K562 (cell line): ENCODE data around the gene CSNK2A1. TPM values are rescaled to one million over a fixed set of nuclear protein-coding genes. Genes with fewer than 3 reads are reported as not detected.

Experiments used
- ATAC-seq: fragments of 200-7000 bp; cut with Tn5 transposase; 3 replicates; pipeline ENCODE4 v1.9.1; 2020; ENCODE audit warnings: moderate library complexity
- BruUV-seq: library from RNA; stranded (reverse); fragments of 400-500 nt; replicated peaks from 2 replicates; lab custom pipeline; 2021; lab: Mats Ljungman, UMichigan
- CTCF ChIA-PET: fragments of 300-600 bp; formaldehyde crosslinking; extraction: SDS; loops from one replicate; lab custom pipeline; 2021; ENCODE audit warnings: low intra/inter-chr PET ratio; lab: Yijun Ruan, JAX
- POLR2A ChIA-PET: fragments of 300-600, 350-650 bp; sonication (Branson Sonifier 250); formaldehyde crosslinking; extraction: SDS; loops from one replicate; lab custom pipeline; 2021; ENCODE audit warnings: antibody characterized with exemption, inconsistent platforms; lab: Yijun Ruan, JAX
- DNase-seq, 4 experiments: peaks; one replicate each; pipeline versions ENCODE4 v3.0.0 to v3.0.0-alpha.2; 2011 to 2018; ENCODE audit warnings: low spot score in 3 of 4, mixed read lengths in 3 of 4; ENCODE audit errors: extremely low read depth in 1 of 4
- FAIRE-seq: peaks from 2 replicates; lab custom pipeline; 2011; peaks lifted over from hg19 to GRCh38; lab: Jason Lieb, UNC
- H2AFZ ChIP-seq: 2 replicates; pipeline ENCODE4 v1.6.0; 2011; ENCODE audit warnings: low read depth, low read length, control low read depth, inconsistent platforms
- H3K27ac ChIP-seq: fragments of 200-600 bp; 3 replicates; pipeline ENCODE4 v1.8.0; 2011; ENCODE audit warnings: low read depth, mild to moderate bottlenecking, control low read depth, inconsistent platforms, low read length, moderate library complexity, mixed read lengths; ENCODE audit errors: extremely low read depth
- H3K27me3 ChIP-seq, 2 experiments: fragments of 300-600 bp in 1 of 2; 2 replicates in 1 of 2; 3 replicates in 1 of 2; pipeline versions ENCODE4 v1.6.0 to v1.8.0; 2011; ENCODE audit warnings: inconsistent platforms in 2 of 2, low read length in 2 of 2, mild to moderate bottlenecking in 1 of 2, mixed read lengths in 1 of 2, moderate library complexity in 1 of 2; ENCODE audit not compliant: control insufficient read depth in 2 of 2, insufficient read depth in 2 of 2
- H3K36me3 ChIP-seq: fragments of 300-600 bp; 3 replicates; pipeline ENCODE4 v1.8.0; 2011; ENCODE audit warnings: mild to moderate bottlenecking, low read length, inconsistent platforms; ENCODE audit not compliant: control insufficient read depth, insufficient read depth
- H3K4me1 ChIP-seq, 2 experiments: fragments of 200-600 bp in 1 of 2; replicated peaks in 1 of 2; 2 replicates in 1 of 2; 3 replicates in 1 of 2; pipeline versions ENCODE4 v1.5.1 to v1.8.0; 2011; ENCODE audit warnings: inconsistent platforms in 2 of 2, low read length in 2 of 2, mild to moderate bottlenecking in 1 of 2, mixed read lengths in 1 of 2, moderate library complexity in 1 of 2; ENCODE audit not compliant: control insufficient read depth in 2 of 2, insufficient read depth in 2 of 2
- H3K4me2 ChIP-seq: 2 replicates; pipeline ENCODE4 v1.6.1; 2011; ENCODE audit warnings: low read length, control low read depth, inconsistent platforms, mixed read lengths; ENCODE audit not compliant: insufficient read depth
- H3K4me3 ChIP-seq: fragments of 200-600 bp; sonication (generic), shearing (Covaris generic); 2 replicates; pipeline ENCODE4 v1.5.1; 2016; ENCODE audit warnings: control low read depth, inconsistent platforms
- H3K79me2 ChIP-seq: fragments of 200-600 bp; 3 replicates; pipeline ENCODE4 v1.8.0; 2011; ENCODE audit warnings: low read length, inconsistent platforms; ENCODE audit not compliant: control insufficient read depth, insufficient read depth
- H3K9ac ChIP-seq, 2 experiments: 2 replicates each; pipeline versions ENCODE4 v1.6.0 to v1.6.1; 2011; ENCODE audit warnings: low read depth in 2 of 2, low read length in 2 of 2, control low read depth in 1 of 2, inconsistent platforms in 1 of 2, mild to moderate bottlenecking in 1 of 2, mixed read lengths in 1 of 2; ENCODE audit not compliant: insufficient read depth in 1 of 2
- H3K9me1 ChIP-seq: one replicate; pipeline ENCODE4 v1.6.0; 2011; ENCODE audit warnings: inconsistent platforms, mild to moderate bottlenecking, low read length, moderate library complexity; ENCODE audit not compliant: control insufficient read depth, insufficient read depth
- H3K9me3 ChIP-seq: replicated peaks from 2 replicates; pipeline ENCODE4 v1.5.1; 2011; ENCODE audit warnings: low read depth, low read length, inconsistent platforms; ENCODE audit not compliant: control insufficient read depth, insufficient read depth
- H4K20me1 ChIP-seq: replicated peaks from 2 replicates; pipeline ENCODE4 v1.6.1; 2011; ENCODE audit warnings: low read length, inconsistent platforms, mixed read lengths; ENCODE audit not compliant: control insufficient read depth, insufficient read depth
- CBX5 ChIP-seq: IDR thresholded peaks from 2 replicates; pipeline ENCODE4 v1.6.1; 2014; ENCODE audit warnings: low read depth, borderline replicate concordance
- DACH1 ChIP-seq: fragments of 450-650 bp; IDR thresholded peaks from 2 replicates; pipeline ENCODE4 v1.6.1; 2018; ENCODE audit not compliant: partially characterized antibody
- FIP1L1 ChIP-seq: fragments of 200-400 bp; formaldehyde crosslinking; IDR thresholded peaks from 2 replicates; pipeline ENCODE4 v1.6.1; 2018; ENCODE audit warnings: mild to moderate bottlenecking, low read depth, low read length; ENCODE audit not compliant: poor library complexity, severe bottlenecking
- FOXA1 ChIP-seq: fragments of 450-650 bp; IDR thresholded peaks from 2 replicates; pipeline ENCODE4 v1.6.1; 2016; ENCODE audit warnings: mild to moderate bottlenecking, borderline replicate concordance
- FOXJ3 ChIP-seq: sonication (generic); formaldehyde crosslinking; IDR thresholded peaks from 2 replicates; pipeline ENCODE4 v1.4.0; 2020; ENCODE audit warnings: mild to moderate bottlenecking, missing genetic modification reagents
- FOXO4 ChIP-seq: fragments of 450-650 bp; formaldehyde crosslinking; IDR thresholded peaks from 2 replicates; pipeline ENCODE4 v1.4.0; 2020; ENCODE audit warnings: mild to moderate bottlenecking, moderate library complexity
- GATAD2B ChIP-seq: fragments of 450-650 bp; IDR thresholded peaks from 2 replicates; pipeline ENCODE4 v1.6.1; 2017; ENCODE audit warnings: mild to moderate bottlenecking, borderline replicate concordance
- NCOA4 ChIP-seq: fragments of 450-650 bp; IDR thresholded peaks from 2 replicates; pipeline ENCODE4 v1.6.1; 2018; ENCODE audit warnings: mild to moderate bottlenecking; ENCODE audit not compliant: partially characterized antibody
- NR2F6 ChIP-seq: fragments of 450-650 bp; formaldehyde crosslinking; IDR thresholded peaks from 2 replicates; pipeline ENCODE4 v1.4.0; 2020; ENCODE audit warnings: mild to moderate bottlenecking
- PHF21A ChIP-seq: fragments of 450-650 bp; IDR thresholded peaks from 2 replicates; pipeline ENCODE4 v1.6.1; 2017; ENCODE audit warnings: low read depth, borderline replicate concordance
- POLR2A ChIP-seq: fragments of 450-650 bp; conservative IDR thresholded peaks from 2 replicates; pipeline ENCODE4 v1.6.1; 2016
- SAP30 ChIP-seq: fragments of 200-600 bp; sonication (generic); IDR thresholded peaks from 2 replicates; pipeline ENCODE4 v1.6.1; 2012; ENCODE audit warnings: borderline replicate concordance, low read depth, mild to moderate bottlenecking, moderate library complexity, low read length, control low read depth, inconsistent platforms; ENCODE audit not compliant: insufficient read depth, poor library complexity, severe bottlenecking
- SMAD1 ChIP-seq: fragments of 150-350 bp; IDR thresholded peaks from 2 replicates; pipeline ENCODE4 v1.6.1; 2014; ENCODE audit warnings: low read length, low read depth; ENCODE audit not compliant: partially characterized antibody
- SMAD2 ChIP-seq: fragments of 150-350 bp; IDR thresholded peaks from 2 replicates; pipeline ENCODE4 v1.6.1; 2014; ENCODE audit warnings: low read depth, mild to moderate bottlenecking, low read length
- SMARCE1 ChIP-seq: fragments of 450-650 bp; IDR thresholded peaks from 2 replicates; pipeline ENCODE4 v1.7.1; 2016; ENCODE audit warnings: mild to moderate bottlenecking
- TEAD2 ChIP-seq: fragments of 450-650 bp; IDR thresholded peaks from 2 replicates; pipeline ENCODE4 v1.6.1; 2016; ENCODE audit warnings: missing genetic modification characterization, control low read depth, missing compliant biosample characterization
- ZNF57 ChIP-seq: fragments of 450-650 bp; formaldehyde crosslinking; IDR thresholded peaks from 2 replicates; pipeline ENCODE4 v1.4.0; 2020; ENCODE audit warnings: mild to moderate bottlenecking, moderate library complexity
- WGBS: fragments of 100-300 bp; shearing (Covaris generic); methylation state at CpG from one replicate; pipeline ENCODE4 v1.1.6; 2016; ENCODE audit warnings: low coverage, mixed read lengths; ENCODE audit not compliant: insufficient coverage; ENCODE audit errors: missing lambda C conversion rate; 5-methylcytosine and 5-hydroxymethylcytosine counted together
- in situ Hi-C: fragments of 300-500 bp; cut with MboI; formaldehyde crosslinking; loops from 4 replicates; pipeline ENCODE4 v1.15.0; 2018; ENCODE audit warnings: inconsistent platforms, mixed read lengths
- intact Hi-C: fragments of 100-400 bp; cut with micrococcal nuclease; formaldehyde crosslinking; loops from 2 replicates; pipeline ENCODE4 v1.14.2; 2022
- polyA plus RNA-seq, 8 experiments: library from polyadenylated mRNA; depleted of rRNA in 4 of 8; stranded (reverse) in 5 of 8; unstranded in 3 of 8; fragments of >200 nt; fragmentation: Nextera tagmentation in 2 of 8; fragmentation: Illumina TruSeq in 1 of 8; extraction: Ambion mirVana in 2 of 8; extraction: Trizol in 1 of 8; gene quantifications; 2 replicates each; pipeline versions ENCODE4 v1.2.1 to v1.2.3, GENCODE V29; 2011 to 2014; ENCODE audit warnings: inconsistent platforms in 1 of 8, missing spikeins in 1 of 8
- total RNA-seq, 7 experiments: library from RNA; depleted of rRNA in 6 of 7; stranded (reverse); fragments of >200 nt in 6 of 7; fragmentation: Illumina TruSeq in 2 of 7; extraction: Trizol in 2 of 7; gene quantifications; 2 replicates each; pipeline versions ENCODE4 v1.2.1 to v1.2.3, GENCODE V29; 2011 to 2021; ENCODE audit warnings: low replicate concordance in 1 of 7
- TF ChIP-seq, protein P1 (sequence below): IDR thresholded peaks from 3 replicates; pipeline ENCODE4 v1.6.1; 2011; ENCODE audit warnings: borderline replicate concordance, mild to moderate bottlenecking; ENCODE audit not compliant: insufficient read length, insufficient read depth

CSNK2A1 gene
- total and polyA plus RNA-seq, 9 of the 15 experiments (the other 6 are each of a cell fraction or from before 2014, with no cell fraction given), result 71.0 to 251 (median 103) TPM

DNA sequence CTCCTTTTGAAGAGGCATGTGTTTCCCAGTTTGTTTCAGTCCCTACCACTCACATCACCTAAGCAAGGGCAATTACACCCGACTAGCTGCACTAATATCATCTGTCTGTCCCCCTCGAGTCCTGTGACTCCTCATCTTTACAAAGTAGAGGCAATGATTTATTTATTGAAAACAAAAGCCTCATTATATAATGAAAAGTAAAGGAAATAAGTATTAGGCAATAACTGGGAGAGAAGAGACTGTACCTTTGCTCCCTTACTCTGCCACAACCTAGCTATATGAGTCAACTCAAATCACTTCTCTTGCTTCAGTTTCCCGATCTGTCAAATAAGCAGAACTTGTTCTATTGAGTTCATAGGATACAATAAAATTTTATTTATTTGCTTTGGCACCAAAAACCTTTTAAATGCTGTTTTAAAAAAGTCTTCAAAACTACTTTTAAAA is 38.9 kb downstream of the CSNK2A1 start:
- no TSS peak for BruUV-seq
- intact Hi-C loops, result no loop called here
- no peak overlapping the region for H3K27ac ChIP-seq
- H3K9me3 ChIP-seq, result no peaks in the 10 kb centered on the region
- ChIA-PET CTCF (no interaction called here), POLR2A (interaction anchor here (0.6 to 1.0 kb wide), 3 partner anchors 13 to 168 kb away, joined by 3 read pairs; no protein-coding TSS in a partner anchor)
- no peak overlapping the region for H2AFZ ChIP-seq
- FAIRE-seq, result no peak
- peaks cover 80% of the 10 kb centered on the region for H3K36me3 ChIP-seq
- no peak overlapping the region for H3K4me2 ChIP-seq
- ATAC-seq, result no peak
- H3K27me3 ChIP-seq, result no peaks in the 10 kb centered on the region
- 94% methylated on average over 3 of the region's 3 CpGs for WGBS
- DNase-seq, result no peak
- H3K9me1 ChIP-seq, result no peaks in the 10 kb centered on the region
- H3K79me2 ChIP-seq, result peaks cover 34% of the 10 kb centered on the region
- TF ChIP-seq SMARCE1 (no peak), FIP1L1 (no peak), NR2F6 (no peak), SMAD2 (no peak), POLR2A (no peak), GATAD2B (no peak), CBX5 (no peak), NCOA4 (no peak), FOXJ3 (CRISPR knock-in tag) (no peak), ZNF57 (CRISPR knock-in tag) (no peak), DACH1 (no peak), TEAD2 (no peak), SMAD1 (no peak), FOXA1 (no peak), SAP30 (no peak), PHF21A (no peak), FOXO4 (CRISPR knock-in tag) (no peak)
- TF ChIP-seq, protein P1, sequence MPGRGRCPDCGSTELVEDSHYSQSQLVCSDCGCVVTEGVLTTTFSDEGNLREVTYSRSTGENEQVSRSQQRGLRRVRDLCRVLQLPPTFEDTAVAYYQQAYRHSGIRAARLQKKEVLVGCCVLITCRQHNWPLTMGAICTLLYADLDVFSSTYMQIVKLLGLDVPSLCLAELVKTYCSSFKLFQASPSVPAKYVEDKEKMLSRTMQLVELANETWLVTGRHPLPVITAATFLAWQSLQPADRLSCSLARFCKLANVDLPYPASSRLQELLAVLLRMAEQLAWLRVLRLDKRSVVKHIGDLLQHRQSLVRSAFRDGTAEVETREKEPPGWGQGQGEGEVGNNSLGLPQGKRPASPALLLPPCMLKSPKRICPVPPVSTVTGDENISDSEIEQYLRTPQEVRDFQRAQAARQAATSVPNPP, result no peak
- TF ChIP-seq, all 486 proteins: peak for 0
- Histone ChIP-seq H4K20me1 (no peaks in the 10 kb centered on the region; the same call in 1 of the 2 replicates), H3K4me1 (no peaks in the 10 kb centered on the region), H3K4me3 (no peak overlapping the region), H3K9ac (no peak overlapping the region)
- in situ Hi-C loops, result no loop called here
